Esophagus (tissue), 2 donors: ENCODE results near the gene SLC7A5. TPM values are rescaled to one million over a fixed set of nuclear protein-coding genes. Genes with fewer than 3 reads are reported as not detected.

Source experiments
- H3K27ac ChIP-seq, 2 donors: one replicate each; pipeline ENCODE4 v1.5.1; 2013; ENCODE audit warnings: low read depth in 2 of 2, mild to moderate bottlenecking in 2 of 2, inconsistent platforms in 1 of 2, low read length in 1 of 2, moderate library complexity in 1 of 2
- H3K27me3 ChIP-seq, 2 donors: one replicate each; pipeline ENCODE4 v1.6.1; 2013; ENCODE audit warnings: low read length in 2 of 2, control low read depth in 1 of 2, mild to moderate bottlenecking in 1 of 2; ENCODE audit not compliant: insufficient read depth in 2 of 2, control insufficient read depth in 1 of 2
- H3K36me3 ChIP-seq, 2 donors: one replicate each; pipeline ENCODE4 v1.6.1; 2013; ENCODE audit warnings: low read length in 1 of 2; ENCODE audit not compliant: control insufficient read depth in 2 of 2, insufficient read depth in 2 of 2
- H3K4me1 ChIP-seq, 2 donors: one replicate each; pipeline ENCODE4 v1.6.1; 2013; ENCODE audit warnings: low read length in 1 of 2; ENCODE audit not compliant: control insufficient read depth in 2 of 2, insufficient read depth in 2 of 2
- H3K4me3 ChIP-seq, 2 donors: one replicate each; pipeline ENCODE4 v1.5.1; 2013; ENCODE audit warnings: low read length in 2 of 2, mild to moderate bottlenecking in 2 of 2, low read depth in 1 of 2, moderate library complexity in 1 of 2
- H3K9me3 ChIP-seq, 2 donors: one replicate each; pipeline ENCODE4 v1.6.1; 2013; ENCODE audit warnings: mild to moderate bottlenecking in 2 of 2, low read depth in 1 of 2, low read length in 1 of 2, moderate library complexity in 1 of 2; ENCODE audit not compliant: control insufficient read depth in 2 of 2, insufficient read depth in 1 of 2
- WGBS, 2 donors: extraction: QIAGEN DNeasy Blood & Tissue Kit; methylation state at CpG; one replicate each; pipeline ENCODE4 v1.1.7; 2013; 5-methylcytosine and 5-hydroxymethylcytosine counted together
- polyA plus RNA-seq, 2 donors: library from polyadenylated mRNA; stranded (reverse); fragments of 200-250 nt; gene quantifications; one replicate each; pipeline ENCODE4 v1.2.3, GENCODE V29; 2013
- donor health status: healthy with polysubstance abuse.
- donor health status: Bipolar disorder and iron deficiency.

The SLC7A5 gene
- polyA plus RNA-seq, 2 donors = 117 to 138 TPM

- Histone ChIP-seq H3K27me3 (no peaks in the 10 kb centered on the region), H3K27ac (peak overlapping the region; percentile 11 to 63), H3K36me3 (no peaks in the 10 kb centered on the region), H3K4me3 (no peak overlapping the region), H3K4me1 (peaks cover 0 to 14% of the 10 kb centered on the region in 2 donors), H3K9me3 (peaks cover 0 to 2% of the 10 kb centered on the region in 2 donors)
- 83 to 86% methylated on average over 5 of the region's 5 CpGs for WGBS, 2 donors
Measured at GRCh38 chr16:87803385-87803784, 65.9 kb downstream of the SLC7A5 start.

- no peak overlapping the region for H3K4me3 ChIP-seq
- WGBS, 2 donors = 83 to 88% methylated on average over 8 of the region's 8 CpGs
- no peaks in the 10 kb centered on the region for H3K36me3 ChIP-seq
- no peak overlapping the region for H3K27ac ChIP-seq
- peaks cover 0 to 2% of the 10 kb centered on the region in 2 donors for H3K9me3 ChIP-seq
- no peaks in the 10 kb centered on the region for H3K27me3 ChIP-seq
- H3K4me1 ChIP-seq = peaks cover 0 to 14% of the 10 kb centered on the region in 2 donors
Measured at GRCh38 chr16:87802670-87803069, 66.6 kb downstream of the SLC7A5 start.

GRCh38 chr16:87801679-87802259 lies 67.5 kb downstream of the SLC7A5 start:
- Histone ChIP-seq H3K36me3 (no peaks in the 10 kb centered on the region), H3K27ac (no peak overlapping the region), H3K4me1 (peaks cover 0 to 14% of the 10 kb centered on the region in 2 donors), H3K4me3 (no peak overlapping the region), H3K27me3 (no peaks in the 10 kb centered on the region), H3K9me3 (peaks cover 0 to 2% of the 10 kb centered on the region in 2 donors)
- WGBS, 2 donors = 82 to 86% methylated on average over 16 of the region's 16 CpGs

- Histone ChIP-seq H3K4me3 (no peak overlapping the region), H3K4me1 (peaks cover 0 to 6% of the 10 kb centered on the region in 2 donors), H3K9me3 (peaks cover 0 to 2% of the 10 kb centered on the region in 2 donors), H3K27me3 (no peaks in the 10 kb centered on the region), H3K36me3 (no peaks in the 10 kb centered on the region), H3K27ac (no peak overlapping the region)
- WGBS, 2 donors = 80 to 86% methylated on average over 6 of the region's 6 CpGs
Measured at GRCh38 chr16:87800497-87800896, 68.8 kb downstream of the SLC7A5 start.

- Histone ChIP-seq H3K27me3 (no peaks in the 10 kb centered on the region), H3K4me1 (peaks cover 0 to 4% of the 10 kb centered on the region in 2 donors), H3K9me3 (peaks cover 0 to 2% of the 10 kb centered on the region in 2 donors), H3K4me3 (no peak overlapping the region), H3K27ac (no peak overlapping the region), H3K36me3 (no peaks in the 10 kb centered on the region)
- 89 to 90% methylated on average over 12 of the region's 12 CpGs for WGBS, 2 donors
Measured at GRCh38 chr16:87795336-87795735, 74.0 kb downstream of the SLC7A5 start.

- Histone ChIP-seq H3K27me3 (no peaks in the 10 kb centered on the region), H3K4me3 (no peak overlapping the region), H3K36me3 (no peaks in the 10 kb centered on the region), H3K4me1 (peaks cover 2 to 4% of the 10 kb centered on the region in 2 donors), H3K9me3 (peaks cover 0 to 1% of the 10 kb centered on the region in 2 donors), H3K27ac (no peak overlapping the region)
- 85 to 90% methylated on average over 14 of the region's 14 CpGs for WGBS, 2 donors
Measured at GRCh38 chr16:87794485-87795078, 74.7 kb downstream of the SLC7A5 start.

GRCh38 chr16:87792205-87792565 lies 77.1 kb downstream of the SLC7A5 start:
- Histone ChIP-seq H3K27me3 (no peaks in the 10 kb centered on the region), H3K9me3 (no peaks in the 10 kb centered on the region), H3K4me1 (peaks cover 4% of the 10 kb centered on the region in 2 donors), H3K27ac (no peak overlapping the region), H3K4me3 (no peak overlapping the region), H3K36me3 (no peaks in the 10 kb centered on the region)
- 86 to 87% methylated on average over 7 of the region's 7 CpGs for whole genome bisulfite sequencing, 2 donors

GRCh38 chr16:87791295-87792204 lies 77.8 kb downstream of the SLC7A5 start:
- Histone ChIP-seq H3K4me3 (no peak overlapping the region), H3K27me3 (no peaks in the 10 kb centered on the region), H3K27ac (peak overlapping the region; percentile 78 to 86), H3K36me3 (no peaks in the 10 kb centered on the region), H3K4me1 (peaks cover 4% of the 10 kb centered on the region in 2 donors), H3K9me3 (no peaks in the 10 kb centered on the region)
- WGBS, 2 donors = 59 to 71% methylated on average over 30 to 32 of the region's 32 CpGs

GRCh38 chr16:87790292-87791100 lies 78.8 kb downstream of the SLC7A5 start:
- Histone ChIP-seq H3K36me3 (no peaks in the 10 kb centered on the region), H3K9me3 (no peaks in the 10 kb centered on the region), H3K27me3 (no peaks in the 10 kb centered on the region), H3K27ac (peak overlapping the region; percentile 78 to 86), H3K4me1 (peaks cover 4% of the 10 kb centered on the region in 2 donors), H3K4me3 (no peak overlapping the region)
- WGBS, 2 donors = 48 to 55% methylated on average over 17 of the region's 17 CpGs
